GM18498 (cell line): ENCODE data around the gene CUX1.
"Not testable (repeated sequence)": the region's sequence is repeated elsewhere in the genome, so short reads cannot be mapped to it uniquely, and the experiment has no call there.

Experiments used
- ATAC-seq: cut with Tn5 transposase; IDR thresholded peaks from one replicate; pipeline ENCODE4 v1.9.1; 2021; ENCODE audit warnings: mild to moderate bottlenecking, moderate library complexity; ENCODE audit not compliant: unreplicated experiment

Gene CUX1

DNA sequence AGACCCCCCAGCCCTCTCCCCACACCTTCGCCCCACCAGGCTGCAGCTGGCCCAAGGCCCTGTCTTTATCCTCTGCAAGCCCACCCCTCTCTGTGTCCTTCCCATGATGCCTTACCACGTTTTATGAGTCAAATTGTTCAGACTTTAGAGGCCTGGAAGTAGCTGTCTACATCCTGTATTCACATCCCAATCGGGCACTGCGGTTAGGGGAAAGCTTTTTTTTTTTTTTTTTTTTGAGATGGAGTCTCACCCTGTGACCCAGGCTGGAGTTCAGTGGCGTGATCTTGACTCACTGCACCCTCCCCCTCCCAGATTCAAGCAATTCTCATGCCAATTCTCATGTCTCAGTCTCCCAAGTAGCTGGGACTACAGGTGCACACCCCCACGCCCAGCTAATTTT lies 347.7 kb downstream of the CUX1 start:
- ATAC-seq, result no peak

- ATAC-seq, result no peak
Observed at GRCh38 chr7:102167254-102167653, 349.8 kb downstream of the CUX1 start.

GRCh38 chr7:102169651-102170392 lies 352.4 kb downstream of the CUX1 start:
- no peak for ATAC-seq

GRCh38 chr7:102170393-102170970 lies 353.1 kb downstream of the CUX1 start:
- no peak for ATAC-seq

GRCh38 chr7:102173669-102174068 lies 356.2 kb downstream of the CUX1 start:
- no peak for ATAC-seq

DNA sequence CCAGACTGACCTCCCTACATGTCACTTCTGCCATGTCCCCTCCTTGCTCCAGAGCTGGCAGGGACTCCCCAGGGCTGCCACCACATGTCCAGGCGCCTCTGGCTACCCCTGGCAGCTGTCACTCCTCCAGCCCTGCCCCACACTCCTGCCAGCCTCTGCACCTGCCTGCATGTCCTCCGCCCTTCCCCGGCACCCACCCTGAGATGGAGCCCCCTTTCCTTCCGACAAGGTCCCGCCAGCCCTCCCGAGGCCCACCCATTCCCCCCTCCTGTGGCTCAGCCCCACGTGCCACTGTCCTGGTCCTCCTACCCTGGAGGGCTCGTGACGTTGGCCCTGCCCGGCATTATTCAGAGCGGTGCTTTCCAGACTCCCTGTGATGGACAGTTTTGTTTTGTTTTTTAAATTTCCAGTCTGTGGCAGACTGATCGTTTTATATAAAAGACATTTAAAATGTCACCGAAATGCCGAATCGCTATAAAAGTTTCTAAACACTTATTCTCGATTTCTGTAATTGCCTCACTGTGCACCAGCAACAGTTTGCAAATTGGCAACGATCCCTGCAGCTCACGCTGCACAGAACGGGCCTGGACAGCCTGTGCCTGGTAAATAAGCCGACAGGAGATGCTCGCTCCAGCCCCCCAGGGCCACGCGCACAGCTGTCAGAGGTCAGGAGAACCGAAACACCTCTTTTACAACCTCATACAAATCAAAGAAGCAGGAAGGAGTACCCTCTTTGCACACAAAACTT lies 358.2 kb downstream of the CUX1 start:
- ATAC-seq, result no peak

- no peak for ATAC-seq
Observed at GRCh38 chr7:102178410-102178809, 361.0 kb downstream of the CUX1 start.

GRCh38 chr7:102180727-102181126 lies 363.3 kb downstream of the CUX1 start:
- no peak for ATAC-seq

DNA sequence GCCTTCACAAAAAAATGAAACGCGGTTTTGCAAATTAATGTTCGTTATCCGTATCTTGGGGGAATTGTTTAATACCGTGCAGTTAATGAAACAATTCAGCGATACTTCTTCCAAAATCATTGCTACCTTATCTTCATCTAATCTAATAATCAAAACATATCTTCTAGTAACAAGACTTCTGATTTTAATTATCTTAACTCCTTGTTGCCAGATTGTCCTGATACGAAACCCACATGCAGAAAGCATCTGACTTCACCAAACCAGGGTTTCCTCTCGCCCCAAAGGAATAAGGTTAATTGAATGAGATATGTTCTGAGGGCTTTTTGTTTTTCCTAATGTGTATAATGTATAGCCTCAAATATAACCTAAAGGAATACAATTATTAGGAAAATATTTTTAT lies 364.1 kb downstream of the CUX1 start:
- no peak for ATAC-seq

DNA sequence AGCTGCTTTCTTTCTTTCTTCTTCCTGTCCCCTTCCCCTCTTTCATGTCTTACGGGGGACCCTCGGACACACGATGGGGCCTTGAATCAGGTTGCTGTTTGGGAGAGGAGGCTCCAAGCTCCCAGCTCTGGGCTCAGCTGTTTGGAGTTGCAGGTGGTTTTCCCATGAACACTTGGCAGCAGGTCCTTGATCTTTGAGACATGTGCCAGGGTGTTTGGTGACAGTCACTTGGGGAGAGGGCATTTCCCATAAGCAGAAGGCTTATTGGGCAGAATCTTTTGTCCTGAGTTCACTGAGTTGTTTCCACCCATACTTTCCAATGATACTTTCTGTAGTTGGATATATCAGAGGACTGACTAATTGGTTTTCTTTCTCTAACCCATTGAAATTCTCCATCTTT lies 364.6 kb downstream of the CUX1 start:
- ATAC-seq, result no peak

- not testable (repeated sequence) for ATAC-seq
Observed at GRCh38 chr7:102183848-102184247, 366.4 kb downstream of the CUX1 start.

- ATAC-seq, result no peak
Observed at GRCh38 chr7:102184303-102184702, 366.9 kb downstream of the CUX1 start.

DNA sequence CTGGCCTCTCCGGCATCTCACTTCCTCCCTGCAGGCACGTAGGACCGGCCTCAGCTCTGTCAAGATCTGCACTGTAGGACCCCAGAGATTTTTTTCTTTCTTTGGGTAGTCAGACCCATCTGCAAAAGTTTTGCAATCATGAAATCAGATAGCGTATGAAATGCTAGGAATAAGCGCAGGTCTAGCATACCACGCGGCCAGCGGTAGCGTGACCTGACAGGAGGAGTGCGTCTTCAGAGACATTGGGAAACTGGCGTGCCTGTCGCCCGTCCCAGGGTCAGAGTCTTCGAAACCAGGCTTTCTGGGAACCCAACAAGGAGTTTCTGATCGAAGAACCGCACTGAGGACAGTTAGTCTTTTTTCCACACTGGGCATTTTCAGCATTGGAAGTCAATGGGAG lies 368.4 kb downstream of the CUX1 start:
- ATAC-seq, result no peak

DNA sequence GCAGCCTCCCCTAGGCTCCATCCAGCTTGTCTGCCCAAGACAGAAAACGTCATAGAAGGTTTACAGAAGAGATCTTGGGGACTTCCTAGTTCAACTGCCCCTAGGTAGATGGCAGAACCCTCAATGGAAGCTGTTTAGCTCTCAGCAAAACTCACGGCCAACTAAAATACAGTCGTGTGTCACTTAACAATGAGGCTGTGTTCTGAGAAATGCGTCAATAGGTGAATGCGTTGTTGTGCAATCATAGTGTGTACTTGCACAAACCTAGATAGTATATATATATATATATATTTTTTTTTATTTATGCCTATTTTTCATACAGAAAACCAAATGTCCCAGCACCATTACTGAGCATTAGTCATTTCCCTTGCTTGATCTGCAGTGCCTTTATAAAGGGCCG lies 368.9 kb downstream of the CUX1 start:
- ATAC-seq, result no peak

DNA sequence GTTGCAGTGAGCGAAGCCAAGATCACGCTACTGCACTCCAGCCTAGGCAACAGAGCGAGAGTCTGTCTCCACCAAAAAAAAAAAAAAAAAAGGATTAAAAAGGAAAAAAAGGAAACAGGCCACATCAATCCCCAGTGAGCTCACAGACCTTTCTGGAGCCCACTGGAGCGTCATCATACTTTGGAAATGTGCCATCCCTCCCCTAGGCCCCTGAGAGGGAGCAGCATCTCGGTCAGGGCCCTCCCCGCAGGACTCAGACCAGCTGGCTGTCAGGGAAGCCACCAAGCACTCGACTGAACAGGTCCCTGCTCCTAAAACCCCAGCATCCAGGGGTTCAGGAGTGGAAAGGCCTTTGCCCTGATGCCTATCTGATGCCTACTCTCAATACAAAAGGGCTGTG lies 371.3 kb downstream of the CUX1 start:
- no peak for ATAC-seq

- ATAC-seq, result no peak
Observed at GRCh38 chr7:102189756-102190155, 372.3 kb downstream of the CUX1 start.

DNA sequence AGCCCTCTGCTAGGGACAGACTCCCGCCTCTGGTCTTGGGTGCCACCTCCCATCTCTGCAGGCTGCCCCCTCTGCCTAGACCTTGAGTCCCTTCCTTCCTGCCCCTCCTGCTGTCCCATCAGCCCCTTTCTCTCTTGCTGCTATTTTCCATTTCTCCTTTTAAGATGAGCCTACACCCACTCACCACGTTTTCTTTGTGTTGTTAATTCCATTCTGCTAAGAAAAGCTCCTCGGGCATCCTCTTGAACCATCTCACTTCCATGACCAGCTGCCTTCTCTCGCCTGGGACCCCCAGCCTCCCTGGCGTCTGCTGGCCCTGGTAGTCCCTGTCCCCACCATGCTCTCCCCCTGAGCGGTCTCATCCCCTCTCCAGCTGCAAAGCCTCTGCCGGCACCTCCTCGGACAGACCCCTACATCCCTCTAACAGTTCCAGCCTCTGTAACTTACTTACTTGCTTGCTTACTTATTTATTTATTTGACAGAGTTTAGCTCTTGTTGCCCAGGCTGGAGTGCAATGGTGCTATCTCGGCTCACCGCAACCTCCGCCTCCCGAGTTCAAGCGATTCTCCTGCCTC lies 373.4 kb downstream of the CUX1 start:
- no peak for ATAC-seq

- ATAC-seq, result no peak
Observed at GRCh38 chr7:102191556-102192379, 374.3 kb downstream of the CUX1 start.

- ATAC-seq, result no peak
Observed at GRCh38 chr7:102192790-102193189, 375.4 kb downstream of the CUX1 start.

- ATAC-seq, result no peak
Observed at GRCh38 chr7:102193806-102194205, 376.4 kb downstream of the CUX1 start.

- no peak for ATAC-seq
Observed at GRCh38 chr7:102195361-102195760, 377.9 kb downstream of the CUX1 start.
